Neuron (in vitro differentiated cells): ENCODE results near the gene ARL8A.
"Not testable (repeated sequence)": the region's sequence is repeated elsewhere in the genome, so short reads cannot be mapped to it uniquely, and the experiment has no call there.

Source experiments
- H2AFZ ChIP-seq: one replicate; pipeline ENCODE4 v1.6.1; 2013; ENCODE audit warnings: low read depth, mild to moderate bottlenecking, inconsistent platforms, low read length, moderate library complexity
- H3K27me3 ChIP-seq: one replicate; pipeline ENCODE4 v1.6.1; 2013; ENCODE audit warnings: low read length; ENCODE audit not compliant: insufficient read depth
- H3K36me3 ChIP-seq: one replicate; pipeline ENCODE4 v1.6.1; 2013; ENCODE audit warnings: low read length; ENCODE audit not compliant: insufficient read depth
- H3K4me1 ChIP-seq: one replicate; pipeline ENCODE4 v1.6.1; 2013; ENCODE audit warnings: low read length; ENCODE audit not compliant: insufficient read depth
- H3K4me3 ChIP-seq: 2 replicates; pipeline ENCODE4 v1.5.1; 2013; ENCODE audit warnings: mild to moderate bottlenecking, low read length, moderate library complexity
- H3K9me3 ChIP-seq: one replicate; pipeline ENCODE4 v1.6.1; 2013; ENCODE audit warnings: low read length

Gene ARL8A

GRCh38 chr1:202121006-202121405 is 23.5 kb downstream of the ARL8A start:
- H3K36me3 ChIP-seq, result no peaks in the 10 kb centered on the region
- no peaks in the 10 kb centered on the region for H3K4me1 ChIP-seq
- no peak overlapping the region for H2AFZ ChIP-seq
- H3K27me3 ChIP-seq, result no peaks in the 10 kb centered on the region
- no peak overlapping the region for H3K4me3 ChIP-seq
- no peaks in the 10 kb centered on the region for H3K9me3 ChIP-seq

GRCh38 chr1:202117898-202118371 is 26.6 kb downstream of the ARL8A start:
- Histone ChIP-seq H3K36me3 (no peaks in the 10 kb centered on the region), H3K9me3 (no peaks in the 10 kb centered on the region), H3K4me3 (no peak overlapping the region), H2AFZ (no peak overlapping the region), H3K27me3 (peaks cover 5% of the 10 kb centered on the region), H3K4me1 (peaks cover 9% of the 10 kb centered on the region)

- Histone ChIP-seq H3K27me3 (peaks cover 5% of the 10 kb centered on the region), H3K4me3 (no peak overlapping the region), H3K4me1 (peaks cover 11% of the 10 kb centered on the region), H2AFZ (no peak overlapping the region), H3K36me3 (no peaks in the 10 kb centered on the region), H3K9me3 (no peaks in the 10 kb centered on the region)
These were observed 28.2 kb downstream of the ARL8A start for GRCh38 chr1:202116287-202116686.

GRCh38 chr1:202113690-202114300 is 30.7 kb downstream of the ARL8A start:
- H3K27me3 ChIP-seq, result peaks cover 5% of the 10 kb centered on the region
- H3K36me3 ChIP-seq, result no peaks in the 10 kb centered on the region
- no peaks in the 10 kb centered on the region for H3K9me3 ChIP-seq
- no peak overlapping the region for H2AFZ ChIP-seq
- H3K4me3 ChIP-seq, result no peak overlapping the region
- peaks cover 11% of the 10 kb centered on the region for H3K4me1 ChIP-seq

GRCh38 chr1:202112859-202113689 is 31.5 kb downstream of the ARL8A start:
- H3K4me1 ChIP-seq, result peaks cover 15% of the 10 kb centered on the region
- H3K27me3 ChIP-seq, result peaks cover 5% of the 10 kb centered on the region
- H3K36me3 ChIP-seq, result no peaks in the 10 kb centered on the region
- no peaks in the 10 kb centered on the region for H3K9me3 ChIP-seq
- H2AFZ ChIP-seq, result no peak overlapping the region
- no peak overlapping the region for H3K4me3 ChIP-seq

GRCh38 chr1:202111589-202111988 is 32.9 kb downstream of the ARL8A start:
- peaks cover 28% of the 10 kb centered on the region for H3K4me1 ChIP-seq
- not testable (repeated sequence) for H3K4me3 ChIP-seq, H3K27me3 ChIP-seq, H3K36me3 ChIP-seq, H3K9me3 ChIP-seq, H2AFZ ChIP-seq

GRCh38 chr1:202110977-202111376 is 33.6 kb downstream of the ARL8A start:
- peaks cover 5% of the 10 kb centered on the region for H3K27me3 ChIP-seq
- H3K4me3 ChIP-seq, result no peak overlapping the region
- no peak overlapping the region for H2AFZ ChIP-seq
- H3K4me1 ChIP-seq, result peaks cover 34% of the 10 kb centered on the region
- no peaks in the 10 kb centered on the region for H3K9me3 ChIP-seq
- no peaks in the 10 kb centered on the region for H3K36me3 ChIP-seq

GRCh38 chr1:202107801-202108731 is 36.5 kb downstream of the ARL8A start:
- no peak overlapping the region for H3K4me3 ChIP-seq
- H2AFZ ChIP-seq, result no peak overlapping the region
- no peaks in the 10 kb centered on the region for H3K27me3 ChIP-seq
- H3K36me3 ChIP-seq, result no peaks in the 10 kb centered on the region
- peaks cover 37% of the 10 kb centered on the region for H3K4me1 ChIP-seq
- H3K9me3 ChIP-seq, result no peaks in the 10 kb centered on the region

- H3K36me3 ChIP-seq, result no peaks in the 10 kb centered on the region
- no peaks in the 10 kb centered on the region for H3K9me3 ChIP-seq
- peaks cover 33% of the 10 kb centered on the region for H3K4me1 ChIP-seq
- H2AFZ ChIP-seq, result no peak overlapping the region
- H3K27me3 ChIP-seq, result no peaks in the 10 kb centered on the region
- no peak overlapping the region for H3K4me3 ChIP-seq
These were observed 37.2 kb downstream of the ARL8A start for GRCh38 chr1:202107321-202107761.

- H3K4me1 ChIP-seq, result peaks cover 33% of the 10 kb centered on the region
- no peak overlapping the region for H2AFZ ChIP-seq
- H3K4me3 ChIP-seq, result no peak overlapping the region
- H3K9me3 ChIP-seq, result no peaks in the 10 kb centered on the region
- no peaks in the 10 kb centered on the region for H3K36me3 ChIP-seq
- H3K27me3 ChIP-seq, result no peaks in the 10 kb centered on the region
These were observed 37.9 kb downstream of the ARL8A start for GRCh38 chr1:202106340-202107254.

- Histone ChIP-seq H3K4me3 (no peak overlapping the region), H2AFZ (peak overlapping the region; percentile 46), H3K27me3 (no peaks in the 10 kb centered on the region), H3K9me3 (no peaks in the 10 kb centered on the region), H3K4me1 (peaks cover 33% of the 10 kb centered on the region), H3K36me3 (no peaks in the 10 kb centered on the region)
These were observed 38.8 kb downstream of the ARL8A start for GRCh38 chr1:202105571-202106339.
